ENCODE data around the gene PBRM1.

Gene PBRM1

GRCh38 chr3:52609316-52609815 lies 76.3 kb downstream of the PBRM1 start:
- DNase-seq (ENCODE audit: low spot score) = no peak
- no peak for TF ChIP-seq CTCF (IDR thresholded peaks at IDR 0.05; ENCODE audit: extremely low read depth, insufficient read depth, missing control alignments)
- in situ Hi-C loops (cut with MboI; ENCODE audit: low pct_unique_long_range_greater_than_20kb, low sequenced_read_pairs, unreplicated experiment) = no loop called here

DNA sequence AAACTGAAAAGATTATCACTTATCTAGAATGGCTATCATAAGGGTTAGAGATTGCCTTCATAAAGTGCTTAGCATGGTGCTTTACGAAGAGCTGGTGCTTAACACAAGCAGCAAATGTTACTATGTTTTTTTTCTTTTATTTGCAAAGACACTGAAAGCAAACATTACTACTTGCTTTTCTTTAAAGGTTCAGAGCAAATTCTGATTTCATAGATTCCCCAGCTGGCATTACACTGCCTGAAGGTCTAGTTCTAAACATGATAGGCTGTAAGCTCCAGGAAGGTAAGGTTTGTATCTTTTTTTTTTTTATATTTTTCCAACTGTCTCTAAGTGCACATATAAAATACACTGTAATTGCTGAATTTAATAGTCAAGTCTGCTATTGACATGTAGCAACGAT lies 77.4 kb downstream of the PBRM1 start:
- TF ChIP-seq CTCF (IDR thresholded peaks at IDR 0.05; ENCODE audit: extremely low read depth, insufficient read depth, missing control alignments) = no peak
- no peak for DNase-seq (ENCODE audit: low spot score)
- in situ Hi-C loops (cut with MboI; ENCODE audit: low pct_unique_long_range_greater_than_20kb, low sequenced_read_pairs, unreplicated experiment) = no loop called here

- no peak for TF ChIP-seq CTCF (IDR thresholded peaks at IDR 0.05; ENCODE audit: extremely low read depth, insufficient read depth, missing control alignments)
- no peak for DNase-seq (ENCODE audit: low spot score)
- in situ Hi-C loops (cut with MboI; ENCODE audit: low pct_unique_long_range_greater_than_20kb, low sequenced_read_pairs, unreplicated experiment) = no loop called here
These were observed 79.2 kb downstream of the PBRM1 start for GRCh38 chr3:52606373-52607085.

DNA sequence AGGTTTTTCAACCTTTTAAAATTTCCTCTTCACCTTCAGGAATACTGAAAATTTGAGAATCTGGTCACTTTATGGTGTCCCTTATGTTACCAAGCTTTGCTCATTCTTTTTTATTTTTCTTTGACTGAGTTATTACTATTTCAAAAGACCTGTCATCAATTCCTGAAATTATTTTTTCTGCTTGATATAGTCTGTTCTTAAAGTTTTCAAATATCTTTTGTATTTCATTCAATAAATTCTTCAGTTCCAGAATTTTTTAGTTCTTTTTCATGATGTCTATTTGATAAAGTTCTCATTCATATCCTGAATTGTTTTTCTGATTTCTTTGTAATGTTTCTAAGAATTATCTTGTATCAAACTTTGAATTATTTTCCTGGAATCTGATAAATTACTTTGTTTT lies 85.5 kb downstream of the PBRM1 start:
- no peak for DNase-seq (ENCODE audit: low spot score)
- no peak for TF ChIP-seq CTCF (IDR thresholded peaks at IDR 0.05; ENCODE audit: extremely low read depth, insufficient read depth, missing control alignments)
- in situ Hi-C loops (cut with MboI; ENCODE audit: low pct_unique_long_range_greater_than_20kb, low sequenced_read_pairs, unreplicated experiment) = no loop called here

GRCh38 chr3:52596658-52597265 lies 89.0 kb downstream of the PBRM1 start:
- in situ Hi-C loops (cut with MboI; ENCODE audit: low pct_unique_long_range_greater_than_20kb, low sequenced_read_pairs, unreplicated experiment) = no loop called here
- no peak for DNase-seq (ENCODE audit: low spot score)
- TF ChIP-seq CTCF (IDR thresholded peaks at IDR 0.05; ENCODE audit: extremely low read depth, insufficient read depth, missing control alignments) = no peak

DNA sequence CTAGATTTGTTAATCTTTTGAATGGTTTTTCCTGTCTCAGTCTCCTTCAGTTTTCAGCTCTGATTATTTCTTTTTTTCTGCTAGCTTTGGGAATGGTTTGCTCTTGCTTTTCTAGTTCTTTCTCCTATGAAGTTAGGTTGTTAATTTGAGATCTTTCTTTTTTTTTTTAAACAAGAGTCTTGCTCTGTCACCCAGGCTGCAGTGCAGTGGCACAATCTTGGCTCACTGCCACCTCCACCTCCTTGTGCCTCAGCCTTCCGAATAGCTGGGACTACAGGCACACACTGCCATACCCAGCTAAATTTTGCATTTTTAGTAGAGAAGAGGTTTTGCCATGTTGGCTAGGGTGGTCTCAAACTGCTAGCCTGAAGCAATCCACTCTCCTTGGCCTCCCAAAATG lies 92.6 kb downstream of the PBRM1 start:
- no peak for TF ChIP-seq CTCF (IDR thresholded peaks at IDR 0.05; ENCODE audit: extremely low read depth, insufficient read depth, missing control alignments)
- in situ Hi-C loops (cut with MboI; ENCODE audit: low pct_unique_long_range_greater_than_20kb, low sequenced_read_pairs, unreplicated experiment) = no loop called here
- DNase-seq (ENCODE audit: low spot score) = no peak

All from GM13977 (cell line).